HepG2 (cell line): Measurements from ENCODE around the gene DLX6.

Experiments used
- CBX2 ChIP-seq, 2 experiments: fragments of 200-600 bp in 1 of 2; sonication (generic); formaldehyde crosslinking in 1 of 2; IDR thresholded peaks; 2 replicates each; pipeline versions ENCODE4 v1.7.0 to v1.8.1; 2018 to 2022; ENCODE audit warnings: low read depth in 2 of 2, low read length in 1 of 2, mild to moderate bottlenecking in 1 of 2, missing genetic modification reagents in 1 of 2
- EZH2 ChIP-seq: conservative IDR thresholded peaks from 2 replicates; pipeline ENCODE4 v1.6.1; 2012; ENCODE audit warnings: mild to moderate bottlenecking, low read depth, low read length, moderate library complexity
- JUN ChIP-seq: sonication (generic); formaldehyde crosslinking; IDR thresholded peaks from 2 replicates; pipeline ENCODE4 v1.4.0; 2020; ENCODE audit warnings: mild to moderate bottlenecking, missing genetic modification reagents
- POLR2AphosphoS5 ChIP-seq: IDR thresholded peaks from 2 replicates; pipeline ENCODE4 v1.6.1; 2012; ENCODE audit warnings: low read depth, low read length
- SIN3A ChIP-seq: IDR thresholded peaks from 2 replicates; pipeline ENCODE4 v1.6.1; 2011; ENCODE audit warnings: low read depth, mild to moderate bottlenecking, control low read depth, low read length, borderline replicate concordance
- SRSF9 ChIP-seq: fragments of 200-400 bp; formaldehyde crosslinking; IDR thresholded peaks from 2 replicates; pipeline ENCODE4 v1.6.1; 2018; ENCODE audit warnings: borderline replicate concordance, mild to moderate bottlenecking, low read depth, low read length; ENCODE audit not compliant: insufficient read depth, poor library complexity, severe bottlenecking
- TBL1XR1 ChIP-seq: fragments of 150-350 bp; IDR thresholded peaks from 2 replicates; pipeline ENCODE4 v1.6.1; 2014; ENCODE audit warnings: borderline replicate concordance, low read length; ENCODE audit not compliant: partially characterized antibody
- TRIM24 ChIP-seq: sonication (generic); formaldehyde crosslinking; IDR thresholded peaks from 2 replicates; pipeline ENCODE4 v1.8.0; 2022; ENCODE audit warnings: mild to moderate bottlenecking, missing genetic modification reagents
- YY1 ChIP-seq: IDR thresholded peaks from 2 replicates; pipeline ENCODE4 v1.6.1; 2011; ENCODE audit warnings: low read length, low read depth, moderate library complexity, mild to moderate bottlenecking; ENCODE audit not compliant: insufficient read depth, insufficient replicate concordance
- ZNF558 ChIP-seq: sonication (generic); formaldehyde crosslinking; IDR thresholded peaks from 2 replicates; pipeline ENCODE4 v1.9.0; 2022; ENCODE audit warnings: mild to moderate bottlenecking, missing genetic modification reagents, borderline replicate concordance
- ZNF75D ChIP-seq: sonication (generic); formaldehyde crosslinking; IDR thresholded peaks from 2 replicates; pipeline ENCODE4 v1.8.1; 2023; ENCODE audit warnings: missing genetic modification reagents, mild to moderate bottlenecking, borderline replicate concordance
- TF ChIP-seq, protein P1 (sequence below): sonication (generic); formaldehyde crosslinking; IDR thresholded peaks from 2 replicates; pipeline ENCODE4 v1.5.0; 2020; ENCODE audit warnings: mild to moderate bottlenecking, missing genetic modification reagents, moderate library complexity
- TF ChIP-seq, protein P2 (sequence below): sonication (generic); formaldehyde crosslinking; IDR thresholded peaks from 2 replicates; pipeline ENCODE4 v1.8.0; 2022; ENCODE audit warnings: mild to moderate bottlenecking, missing genetic modification reagents, moderate library complexity

DNA sequence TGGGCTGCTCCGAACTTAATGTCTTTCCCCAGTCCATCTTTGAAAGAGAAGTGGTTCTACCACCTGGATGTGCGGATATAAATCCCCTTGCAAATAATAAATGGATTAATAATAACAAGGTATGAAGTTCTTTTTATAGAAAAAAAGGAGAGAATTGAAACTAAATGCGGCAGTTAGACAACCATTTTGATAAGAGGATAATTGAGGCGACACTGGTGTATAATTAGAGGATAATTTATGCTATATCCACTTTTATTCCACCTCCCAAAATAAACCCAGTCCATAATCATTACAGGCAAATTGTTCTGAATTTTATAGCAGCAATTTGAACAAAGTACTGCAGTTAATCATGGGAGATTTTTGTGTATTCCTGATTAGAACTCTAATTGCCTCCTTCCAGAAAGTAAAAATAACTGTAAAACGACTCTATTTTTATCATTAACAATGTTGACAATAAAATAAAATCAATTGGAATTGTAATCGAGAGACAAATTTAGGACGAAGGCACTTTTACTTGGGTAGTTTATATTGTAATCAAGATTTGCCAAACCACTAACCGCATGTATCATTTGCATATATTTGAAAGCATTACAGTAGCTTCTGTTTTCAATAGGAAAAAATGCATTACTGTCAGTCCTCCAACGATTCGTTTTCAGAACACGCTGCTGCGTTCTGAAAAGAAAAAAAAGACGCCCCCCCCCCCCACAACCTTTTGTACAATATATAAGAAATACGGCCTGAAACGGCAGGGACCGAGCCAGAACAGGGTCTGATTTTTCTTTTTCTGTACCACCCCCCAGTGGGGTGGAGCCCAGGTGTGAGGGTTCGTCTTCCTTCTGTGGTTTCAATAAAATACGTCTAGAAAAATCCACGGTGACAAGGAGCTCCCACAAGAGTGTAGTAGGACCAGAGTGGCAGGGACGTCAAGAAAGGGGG is 838 bp upstream of the DLX6 start:
- no peak for TF ChIP-seq ZNF558 (CRISPR knock-in tag)
- no peak for TF ChIP-seq TBL1XR1
- TF ChIP-seq SIN3A, result no peak
- TF ChIP-seq, protein P1, sequence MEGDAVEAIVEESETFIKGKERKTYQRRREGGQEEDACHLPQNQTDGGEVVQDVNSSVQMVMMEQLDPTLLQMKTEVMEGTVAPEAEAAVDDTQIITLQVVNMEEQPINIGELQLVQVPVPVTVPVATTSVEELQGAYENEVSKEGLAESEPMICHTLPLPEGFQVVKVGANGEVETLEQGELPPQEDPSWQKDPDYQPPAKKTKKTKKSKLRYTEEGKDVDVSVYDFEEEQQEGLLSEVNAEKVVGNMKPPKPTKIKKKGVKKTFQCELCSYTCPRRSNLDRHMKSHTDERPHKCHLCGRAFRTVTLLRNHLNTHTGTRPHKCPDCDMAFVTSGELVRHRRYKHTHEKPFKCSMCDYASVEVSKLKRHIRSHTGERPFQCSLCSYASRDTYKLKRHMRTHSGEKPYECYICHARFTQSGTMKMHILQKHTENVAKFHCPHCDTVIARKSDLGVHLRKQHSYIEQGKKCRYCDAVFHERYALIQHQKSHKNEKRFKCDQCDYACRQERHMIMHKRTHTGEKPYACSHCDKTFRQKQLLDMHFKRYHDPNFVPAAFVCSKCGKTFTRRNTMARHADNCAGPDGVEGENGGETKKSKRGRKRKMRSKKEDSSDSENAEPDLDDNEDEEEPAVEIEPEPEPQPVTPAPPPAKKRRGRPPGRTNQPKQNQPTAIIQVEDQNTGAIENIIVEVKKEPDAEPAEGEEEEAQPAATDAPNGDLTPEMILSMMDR (CRISPR knock-in tag), result no peak
- TF ChIP-seq, protein P2, sequence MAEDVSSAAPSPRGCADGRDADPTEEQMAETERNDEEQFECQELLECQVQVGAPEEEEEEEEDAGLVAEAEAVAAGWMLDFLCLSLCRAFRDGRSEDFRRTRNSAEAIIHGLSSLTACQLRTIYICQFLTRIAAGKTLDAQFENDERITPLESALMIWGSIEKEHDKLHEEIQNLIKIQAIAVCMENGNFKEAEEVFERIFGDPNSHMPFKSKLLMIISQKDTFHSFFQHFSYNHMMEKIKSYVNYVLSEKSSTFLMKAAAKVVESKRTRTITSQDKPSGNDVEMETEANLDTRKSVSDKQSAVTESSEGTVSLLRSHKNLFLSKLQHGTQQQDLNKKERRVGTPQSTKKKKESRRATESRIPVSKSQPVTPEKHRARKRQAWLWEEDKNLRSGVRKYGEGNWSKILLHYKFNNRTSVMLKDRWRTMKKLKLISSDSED (CRISPR knock-in tag), result no peak
- TF ChIP-seq JUN (CRISPR knock-in tag), result no peak
- TF ChIP-seq CBX2 (IDR thresholded peaks at IDR 0.05; ENCODE audit: low read depth, low read length), result no peak
- no peak for TF ChIP-seq CBX2 (CRISPR knock-in tag; IDR thresholded peaks at IDR 0.05; ENCODE audit: low read depth)
- TF ChIP-seq ZNF75D (CRISPR knock-in tag), result no peak
- no peak for TF ChIP-seq SRSF9
- TF ChIP-seq YY1, result no peak
- no peak for TF ChIP-seq POLR2AphosphoS5
- TF ChIP-seq TRIM24, result no peak
- no peak for TF ChIP-seq EZH2
